Hepatocyte (in vitro differentiated cells): Measurements from ENCODE around the gene DEPDC5. TPM values are rescaled to one million over a fixed set of nuclear protein-coding genes. Genes with fewer than 3 reads are reported as not detected.

ENCODE experiments used
- DNase-seq: peaks from one replicate; pipeline ENCODE4 v3.0.0-alpha.2; 2016; ENCODE audit warnings: low spot score
- H2AFZ ChIP-seq: fragments of 200-600 bp; sonication (generic); 2 replicates; pipeline ENCODE4 v1.6.0; 2016; ENCODE audit warnings: antibody characterized with exemption, mild to moderate bottlenecking
- H3K27ac ChIP-seq: fragments of 200-600 bp; sonication (generic); 2 replicates; pipeline ENCODE4 v1.5.1; 2016; ENCODE audit warnings: mild to moderate bottlenecking
- H3K27me3 ChIP-seq: fragments of 200-600 bp; sonication (generic); 2 replicates; pipeline ENCODE4 v1.6.1; 2016
- H3K36me3 ChIP-seq: fragments of 200-600 bp; sonication (generic); replicated peaks from 2 replicates; pipeline ENCODE4 v1.5.1; 2016; ENCODE audit warnings: low read depth; ENCODE audit not compliant: insufficient read depth
- H3K4me1 ChIP-seq: fragments of 200-600 bp; sonication (generic); 2 replicates; pipeline ENCODE4 v1.5.1; 2016; ENCODE audit warnings: mild to moderate bottlenecking, moderate library complexity; ENCODE audit not compliant: insufficient read depth
- H3K4me2 ChIP-seq: fragments of 200-600 bp; sonication (generic); 2 replicates; pipeline ENCODE4 v1.6.0; 2016
- H3K4me3 ChIP-seq: fragments of 200-600 bp; sonication (generic); 2 replicates; pipeline ENCODE4 v1.5.1; 2016; ENCODE audit warnings: mild to moderate bottlenecking
- H3K79me2 ChIP-seq: fragments of 200-600 bp; sonication (generic); 2 replicates; pipeline ENCODE4 v1.6.0; 2017; ENCODE audit warnings: mild to moderate bottlenecking
- H3K9me2 ChIP-seq: fragments of 200-600 bp; sonication (generic); replicated peaks from 2 replicates; pipeline ENCODE4 v1.6.0; 2017; ENCODE audit warnings: mild to moderate bottlenecking; ENCODE audit not compliant: insufficient read depth
- H3K9me3 ChIP-seq: fragments of 200-600 bp; sonication (generic); 2 replicates; pipeline ENCODE4 v1.5.1; 2016; ENCODE audit warnings: low read depth, mild to moderate bottlenecking
- H4K20me1 ChIP-seq: fragments of 200-600 bp; sonication (generic); 2 replicates; pipeline ENCODE4 v1.6.0; 2016; ENCODE audit warnings: mild to moderate bottlenecking; ENCODE audit not compliant: insufficient read depth, poor library complexity, severe bottlenecking
- CTCF ChIP-seq: fragments of 200-600 bp; sonication (generic); IDR thresholded peaks from 2 replicates; pipeline ENCODE4 v1.5.1; 2016; ENCODE audit warnings: antibody characterized with exemption, mild to moderate bottlenecking; ENCODE audit not compliant: poor library complexity
- EZH2 ChIP-seq: fragments of 200-600 bp; sonication (generic); IDR thresholded peaks from 2 replicates; pipeline ENCODE4 v1.6.1; 2016; ENCODE audit warnings: antibody characterized with exemption, mild to moderate bottlenecking, borderline replicate concordance
- EZH2phosphoT487 ChIP-seq: fragments of 200-600 bp; sonication (generic); IDR thresholded peaks from one replicate; pipeline ENCODE4 v1.6.1; 2018; ENCODE audit warnings: antibody characterized with exemption, mild to moderate bottlenecking, low read depth, moderate library complexity; ENCODE audit not compliant: unreplicated experiment, severe bottlenecking
- WGBS: methylation state at CpG from one replicate; pipeline ENCODE4 v1.1.6; 2016; ENCODE audit warnings: low lambda C conversion rate; ENCODE audit errors: missing lambda C conversion rate; 5-methylcytosine and 5-hydroxymethylcytosine counted together
- polyA plus RNA-seq: library from polyadenylated mRNA; unstranded; fragments of >200 nt; fragmentation: Nextera tagmentation; extraction: Ambion mirVana; gene quantifications from 2 replicates; pipeline ENCODE4 v1.2.1, GENCODE V29; 2016
- total RNA-seq: library from RNA; depleted of rRNA; stranded (reverse); fragments of >200 nt; gene quantifications from 2 replicates; pipeline ENCODE4 v1.2.3, GENCODE V29; 2014

The DEPDC5 gene
- total and polyA plus RNA-seq, 2 experiments from 2014 or later, result 12.9 to 14.5 TPM

- Histone ChIP-seq H3K27ac (no peak overlapping the region), H3K4me1 (no peaks in the 10 kb centered on the region), H2AFZ (no peak overlapping the region), H3K9me2 (no peaks in the 10 kb centered on the region), H3K9me3 (no peaks in the 10 kb centered on the region), H4K20me1 (no peaks in the 10 kb centered on the region), H3K4me3 (no peak overlapping the region), H3K4me2 (no peak overlapping the region), H3K27me3 (no peaks in the 10 kb centered on the region), H3K36me3 (no peaks in the 10 kb centered on the region), H3K79me2 (no peaks in the 10 kb centered on the region)
- TF ChIP-seq EZH2phosphoT487 (no peak), EZH2 (no peak), CTCF (no peak)
- WGBS, result 85% methylated on average over 3 of the region's 3 CpGs
- no peak for DNase-seq
These were observed 167.3 kb downstream of the DEPDC5 start for GRCh38 chr22:31921106-31921505.

- Histone ChIP-seq H3K79me2 (no peaks in the 10 kb centered on the region), H2AFZ (no peak overlapping the region), H3K27me3 (no peaks in the 10 kb centered on the region), H3K36me3 (no peaks in the 10 kb centered on the region), H3K9me2 (no peaks in the 10 kb centered on the region), H3K4me2 (no peak overlapping the region), H3K27ac (no peak overlapping the region), H3K4me3 (no peak overlapping the region), H3K9me3 (no peaks in the 10 kb centered on the region), H3K4me1 (no peaks in the 10 kb centered on the region), H4K20me1 (no peaks in the 10 kb centered on the region)
- no peak for DNase-seq
- TF ChIP-seq EZH2 (no peak), EZH2phosphoT487 (no peak), CTCF (no peak)
- WGBS, result 92% methylated on average over 6 of the region's 6 CpGs
These were observed 168.7 kb downstream of the DEPDC5 start for GRCh38 chr22:31922534-31922933.

- Histone ChIP-seq H3K27ac (no peak overlapping the region), H3K4me3 (no peak overlapping the region), H2AFZ (no peak overlapping the region), H3K4me1 (no peaks in the 10 kb centered on the region), H3K4me2 (no peak overlapping the region), H3K9me2 (no peaks in the 10 kb centered on the region), H3K36me3 (no peaks in the 10 kb centered on the region), H3K27me3 (no peaks in the 10 kb centered on the region), H3K9me3 (no peaks in the 10 kb centered on the region), H3K79me2 (no peaks in the 10 kb centered on the region), H4K20me1 (no peaks in the 10 kb centered on the region)
- TF ChIP-seq EZH2phosphoT487 (no peak), CTCF (no peak), EZH2 (no peak)
- DNase-seq, result no peak
- 78% methylated on average over 5 of the region's 5 CpGs for WGBS
These were observed 169.3 kb downstream of the DEPDC5 start for GRCh38 chr22:31923136-31923535.

- DNase-seq, result no peak
- Histone ChIP-seq H3K27ac (no peak overlapping the region), H3K27me3 (no peaks in the 10 kb centered on the region), H3K9me2 (no peaks in the 10 kb centered on the region), H3K4me2 (no peak overlapping the region), H2AFZ (no peak overlapping the region), H3K79me2 (no peaks in the 10 kb centered on the region), H3K4me3 (no peak overlapping the region), H3K36me3 (no peaks in the 10 kb centered on the region), H3K4me1 (peaks cover under 1% of the 10 kb centered on the region), H3K9me3 (no peaks in the 10 kb centered on the region), H4K20me1 (no peaks in the 10 kb centered on the region)
- TF ChIP-seq EZH2phosphoT487 (no peak), EZH2 (no peak), CTCF (no peak)
- WGBS, result 28% methylated on average over 2 of the region's 2 CpGs
These were observed 169.9 kb downstream of the DEPDC5 start for GRCh38 chr22:31923747-31924146.
